H1 (cell line): Measurements from ENCODE around the gene ATP11A. TPM values are rescaled to one million over a fixed set of nuclear protein-coding genes. Genes with fewer than 3 reads are reported as not detected.

Experiments used
- FOSL1 ChIP-seq: IDR thresholded peaks from 2 replicates; pipeline ENCODE4 v1.6.1; 2011; ENCODE audit warnings: mild to moderate bottlenecking, low read depth, low read length, moderate library complexity; ENCODE audit not compliant: insufficient read depth
- polyA plus RNA-seq, 7 experiments: library from polyadenylated mRNA; depleted of rRNA in 3 of 7; stranded (reverse) in 5 of 7; unstranded in 2 of 7; fragments of >200 nt in 5 of 7; fragments of 200-250 nt in 2 of 7; gene quantifications; 1 replicate in 5 of 7; 2 replicates in 1 of 7; 4 replicates in 1 of 7; pipeline versions ENCODE4 v1.2.1 to v1.2.3, GENCODE V29; 2011 to 2013; ENCODE audit warnings: missing spikeins in 2 of 7, mixed read lengths in 2 of 7
- total RNA-seq: library from RNA; stranded (reverse); fragmentation: NEBNext Ultra II Directional; extraction: Animal tissue kit (Norgen Biotek cat#: 25700); gene quantifications from 2 replicates; pipeline ENCODE4 v1.2.1, GENCODE V29; 2021

ATP11A gene
- total and polyA plus RNA-seq, 2 of the 8 experiments (the other 6 are each of a cell fraction or from before 2014, with no cell fraction given), result 28.8 to 72.9 TPM

- no peak for TF ChIP-seq FOSL1
- TF ChIP-seq, all 59 proteins: peak for 0
Observed at GRCh38 chr13:112895521-112896465, 206.0 kb downstream of the ATP11A start (continued).
